VCaP (cell line): ENCODE results near the gene SHROOM3.

ENCODE experiments used
- H3K27ac ChIP-seq: fragments of 450-650 bp; 2 replicates; pipeline ENCODE4 v1.5.1; 2017
- CTCF ChIP-seq: fragments of 450-650 bp; conservative IDR thresholded peaks from 2 replicates; pipeline ENCODE4 v1.5.1; 2017; ENCODE audit warnings: mild to moderate bottlenecking, moderate library complexity

SHROOM3 gene

GRCh38 chr4:76486588-76487276 lies 51.7 kb downstream of the SHROOM3 start:
- H3K27ac ChIP-seq: no peak overlapping the region
- no peak for TF ChIP-seq CTCF

GRCh38 chr4:76487621-76488020 lies 52.6 kb downstream of the SHROOM3 start:
- H3K27ac ChIP-seq: no peak overlapping the region

GRCh38 chr4:76488455-76488854 lies 53.4 kb downstream of the SHROOM3 start:
- H3K27ac ChIP-seq: no peak overlapping the region
- TF ChIP-seq CTCF: no peak

More at GRCh38 chr4:76487621-76488020, 52.6 kb downstream of the SHROOM3 start:
- no peak for TF ChIP-seq CTCF

- no peak for TF ChIP-seq CTCF
- no peak overlapping the region for H3K27ac ChIP-seq
These were observed 54.1 kb downstream of the SHROOM3 start for GRCh38 chr4:76488888-76489685.

GRCh38 chr4:76489686-76490161 lies 54.7 kb downstream of the SHROOM3 start:
- H3K27ac ChIP-seq: no peak overlapping the region
- no peak for TF ChIP-seq CTCF

- no peak for TF ChIP-seq CTCF
- H3K27ac ChIP-seq: no peak overlapping the region
These were observed 57.0 kb downstream of the SHROOM3 start for GRCh38 chr4:76492055-76492454.

GRCh38 chr4:76494243-76494642 lies 59.2 kb downstream of the SHROOM3 start:
- no peak for TF ChIP-seq CTCF
- no peak overlapping the region for H3K27ac ChIP-seq
